ENCODE data around the gene UNC5C.

Gene UNC5C

DNA sequence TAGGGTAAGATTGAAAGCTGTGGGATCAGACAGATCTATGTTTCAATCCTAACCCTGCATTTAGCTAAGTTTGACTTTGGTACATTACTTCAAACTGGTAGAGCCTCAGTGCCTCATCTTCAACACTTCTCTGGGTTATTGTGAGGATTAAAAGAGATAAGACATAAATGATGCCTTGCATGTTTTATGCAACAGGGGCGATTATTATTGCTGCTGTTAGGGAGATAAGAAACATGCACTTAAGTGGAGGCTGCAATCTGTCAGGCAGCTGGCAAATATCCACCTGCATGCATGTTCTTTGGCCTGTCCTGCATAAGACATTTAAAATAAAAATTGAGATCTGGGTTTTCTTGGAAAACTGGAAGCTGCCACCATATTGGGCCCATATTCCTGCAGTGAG is 24.6 kb downstream of the UNC5C start:
- Histone ChIP-seq H3K36me3 (ENCODE audit: control insufficient read depth, insufficient read depth, low read length) (no peaks in the 10 kb centered on the region), H3K27me3 (replicated peaks; ENCODE audit: control insufficient read depth, insufficient read depth, low read length) (no peaks in the 10 kb centered on the region), H3K4me3 (replicated peaks; ENCODE audit: low read depth, low read length) (no peak overlapping the region)
- DNase-seq (ENCODE audit: extremely low read depth, insufficient read length): no peak
- TF ChIP-seq, protein P1, sequence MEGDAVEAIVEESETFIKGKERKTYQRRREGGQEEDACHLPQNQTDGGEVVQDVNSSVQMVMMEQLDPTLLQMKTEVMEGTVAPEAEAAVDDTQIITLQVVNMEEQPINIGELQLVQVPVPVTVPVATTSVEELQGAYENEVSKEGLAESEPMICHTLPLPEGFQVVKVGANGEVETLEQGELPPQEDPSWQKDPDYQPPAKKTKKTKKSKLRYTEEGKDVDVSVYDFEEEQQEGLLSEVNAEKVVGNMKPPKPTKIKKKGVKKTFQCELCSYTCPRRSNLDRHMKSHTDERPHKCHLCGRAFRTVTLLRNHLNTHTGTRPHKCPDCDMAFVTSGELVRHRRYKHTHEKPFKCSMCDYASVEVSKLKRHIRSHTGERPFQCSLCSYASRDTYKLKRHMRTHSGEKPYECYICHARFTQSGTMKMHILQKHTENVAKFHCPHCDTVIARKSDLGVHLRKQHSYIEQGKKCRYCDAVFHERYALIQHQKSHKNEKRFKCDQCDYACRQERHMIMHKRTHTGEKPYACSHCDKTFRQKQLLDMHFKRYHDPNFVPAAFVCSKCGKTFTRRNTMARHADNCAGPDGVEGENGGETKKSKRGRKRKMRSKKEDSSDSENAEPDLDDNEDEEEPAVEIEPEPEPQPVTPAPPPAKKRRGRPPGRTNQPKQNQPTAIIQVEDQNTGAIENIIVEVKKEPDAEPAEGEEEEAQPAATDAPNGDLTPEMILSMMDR (IDR thresholded peaks at IDR 0.05; ENCODE audit: insufficient read depth, low read length, poor library complexity, severe bottlenecking): no peak

DNA sequence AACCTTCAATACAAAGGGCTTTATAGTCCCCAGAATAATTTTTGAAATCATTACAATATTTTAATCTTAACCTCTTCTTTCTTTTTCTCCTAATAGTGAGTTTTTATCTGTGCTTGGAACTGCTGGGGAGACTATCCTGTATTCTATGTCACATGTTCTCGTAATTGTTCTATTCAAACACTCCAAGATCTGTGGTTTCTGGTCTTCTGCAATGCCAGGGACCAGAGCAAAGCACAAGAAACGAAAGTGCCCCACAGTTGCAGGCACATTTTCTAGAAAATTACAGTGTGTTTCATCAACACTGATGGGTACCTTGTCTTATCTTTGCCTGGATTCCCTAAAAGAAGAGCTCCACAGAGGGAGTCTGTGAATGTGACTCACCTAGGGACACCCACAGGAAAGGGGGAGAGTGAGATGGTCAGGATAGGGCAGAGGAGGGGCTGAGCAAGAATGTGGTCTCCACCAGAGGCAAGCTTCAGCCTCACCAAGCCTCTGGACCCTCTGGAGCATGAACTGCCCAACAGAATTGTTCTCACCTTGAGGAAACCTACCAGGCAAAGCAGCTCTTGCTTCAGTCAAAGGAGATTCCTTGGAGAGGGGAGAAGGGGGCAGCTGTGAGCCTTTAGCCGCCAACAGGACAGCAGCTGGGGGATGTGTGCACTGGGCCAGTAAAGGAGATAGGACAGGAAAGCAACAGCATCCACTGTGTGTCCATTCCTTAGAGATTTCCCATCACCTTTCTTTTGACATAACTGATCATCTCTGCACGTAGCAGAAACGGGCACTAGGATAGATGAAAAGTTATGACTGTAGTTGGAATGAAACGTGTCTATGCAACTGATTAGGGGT is 25.9 kb downstream of the UNC5C start:
- H3K27me3 ChIP-seq (replicated peaks; ENCODE audit: control insufficient read depth, insufficient read depth, low read length): no peaks in the 10 kb centered on the region
- no peak for DNase-seq (ENCODE audit: extremely low read depth, insufficient read length)
- TF ChIP-seq, protein P1 (IDR thresholded peaks at IDR 0.05; ENCODE audit: insufficient read depth, low read length, poor library complexity, severe bottlenecking): no peak
- H3K4me3 ChIP-seq (replicated peaks; ENCODE audit: low read depth, low read length): no peak overlapping the region
- no peaks in the 10 kb centered on the region for H3K36me3 ChIP-seq (ENCODE audit: control insufficient read depth, insufficient read depth, low read length)

DNA sequence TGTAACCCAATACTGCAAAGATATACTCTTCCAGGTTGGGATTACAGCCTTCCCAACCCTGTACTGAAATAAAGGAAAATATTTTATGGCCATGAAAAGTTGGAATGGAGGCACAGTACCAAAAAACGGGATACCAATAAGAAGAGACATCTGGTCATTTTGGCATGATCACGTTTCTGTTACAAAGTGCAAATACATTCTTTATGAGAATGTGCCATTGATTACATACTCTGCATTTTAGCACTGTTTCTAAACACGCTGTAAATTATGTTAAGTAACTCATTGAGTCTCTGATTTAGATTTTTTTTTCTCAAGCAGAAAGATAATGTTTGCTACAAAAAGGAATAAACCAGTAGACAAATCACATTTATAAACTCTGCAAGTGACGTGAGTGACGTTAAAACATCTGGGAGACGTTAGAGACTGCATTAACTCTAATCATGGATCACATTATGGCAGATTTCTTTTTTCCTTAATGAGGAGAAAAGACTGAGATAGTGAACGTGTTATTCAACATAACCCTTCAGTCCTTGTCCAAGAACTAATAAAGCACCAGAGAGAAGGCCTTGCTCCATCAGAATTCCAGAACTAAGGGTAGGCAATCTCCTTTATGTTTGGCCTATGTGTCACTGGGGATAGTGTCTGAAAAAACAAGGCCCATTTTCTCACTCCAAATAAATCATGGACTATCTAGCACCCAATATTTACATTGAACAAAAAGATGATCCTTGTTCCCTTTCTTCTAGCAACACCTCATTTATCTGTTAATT is 31.0 kb downstream of the UNC5C start:
- Histone ChIP-seq H3K36me3 (ENCODE audit: control insufficient read depth, insufficient read depth, low read length) (no peaks in the 10 kb centered on the region), H3K4me3 (replicated peaks; ENCODE audit: low read depth, low read length) (no peak overlapping the region), H3K27me3 (replicated peaks; ENCODE audit: control insufficient read depth, insufficient read depth, low read length) (no peaks in the 10 kb centered on the region)
- TF ChIP-seq, protein P1 (IDR thresholded peaks at IDR 0.05; ENCODE audit: insufficient read depth, low read length, poor library complexity, severe bottlenecking): no peak
- no peak for DNase-seq (ENCODE audit: extremely low read depth, insufficient read length)

DNA sequence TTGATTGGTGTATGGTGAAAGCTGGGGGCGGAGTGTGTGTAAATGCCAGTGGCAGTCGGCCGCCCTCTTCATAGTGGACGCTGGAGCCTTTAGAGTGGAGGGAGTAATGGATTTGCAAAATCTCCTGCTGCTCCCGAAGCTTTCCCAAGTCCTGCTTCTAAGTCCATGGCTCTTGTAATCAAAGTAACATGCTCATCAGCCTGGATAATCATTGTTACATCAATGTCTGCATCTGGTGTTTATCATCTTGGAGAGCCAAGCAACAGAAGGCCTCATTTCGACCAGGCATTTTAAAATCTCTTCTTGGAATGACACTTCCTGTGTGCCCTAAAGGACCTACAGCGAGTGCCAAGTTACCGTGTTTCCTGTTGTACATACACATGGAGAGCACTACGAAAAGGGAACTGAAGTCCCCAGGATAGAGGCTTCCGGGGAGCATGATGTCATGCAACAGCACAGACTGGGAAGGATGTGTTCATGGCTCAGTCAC is 32.2 kb downstream of the UNC5C start:
- DNase-seq (ENCODE audit: extremely low read depth, insufficient read length): no peak
- no peak overlapping the region for H3K4me3 ChIP-seq (replicated peaks; ENCODE audit: low read depth, low read length)
- no peaks in the 10 kb centered on the region for H3K27me3 ChIP-seq (replicated peaks; ENCODE audit: control insufficient read depth, insufficient read depth, low read length)
- no peaks in the 10 kb centered on the region for H3K36me3 ChIP-seq (ENCODE audit: control insufficient read depth, insufficient read depth, low read length)
- TF ChIP-seq, protein P1 (IDR thresholded peaks at IDR 0.05; ENCODE audit: insufficient read depth, low read length, poor library complexity, severe bottlenecking): no peak

DNA sequence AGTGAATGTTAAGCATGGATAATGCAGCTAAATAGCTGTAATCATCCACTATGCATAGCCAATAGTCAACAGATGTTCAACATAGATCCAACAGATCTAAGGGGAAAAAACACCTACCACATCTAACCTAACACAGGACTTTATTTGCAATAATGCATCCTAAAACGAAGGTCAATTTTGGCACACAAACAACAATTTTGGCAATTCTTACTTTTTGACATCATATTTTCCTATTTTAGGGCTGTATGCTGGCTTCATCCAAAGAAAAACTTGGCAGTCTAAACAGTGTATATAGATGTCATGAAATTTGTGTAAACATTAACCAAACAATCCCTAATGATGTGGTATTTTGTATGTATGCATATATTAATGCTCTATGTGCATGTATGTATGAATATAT is 33.2 kb downstream of the UNC5C start:
- TF ChIP-seq, protein P1 (IDR thresholded peaks at IDR 0.05; ENCODE audit: insufficient read depth, low read length, poor library complexity, severe bottlenecking): no peak
- Histone ChIP-seq H3K4me3 (replicated peaks; ENCODE audit: low read depth, low read length) (no peak overlapping the region), H3K27me3 (replicated peaks; ENCODE audit: control insufficient read depth, insufficient read depth, low read length) (no peaks in the 10 kb centered on the region), H3K36me3 (ENCODE audit: control insufficient read depth, insufficient read depth, low read length) (no peaks in the 10 kb centered on the region)
- no peak for DNase-seq (ENCODE audit: extremely low read depth, insufficient read length)
